Chondrocyte (in vitro differentiated cells): Measurements from ENCODE around the gene RGS10. TPM values are rescaled to one million over a fixed set of nuclear protein-coding genes. Genes with fewer than 3 reads are reported as not detected.
"Not testable (repeated sequence)": the region's sequence is repeated elsewhere in the genome, so short reads cannot be mapped to it uniquely, and the experiment has no call there.

Experiments
- DNase-seq: peaks from one replicate; pipeline ENCODE4 v3.0.0; 2021; ENCODE audit warnings: mixed read lengths, low spot score
- H3K27ac Mint-ChIP-seq: one replicate; pipeline ENCODE4 v1.8.0; 2021; ENCODE audit warnings: mild to moderate bottlenecking, moderate library complexity, mixed read lengths; ENCODE audit not compliant: unreplicated experiment
- H3K27me3 Mint-ChIP-seq: 2 replicates; pipeline ENCODE4 v1.8.0; 2021; ENCODE audit warnings: low read depth, mixed read lengths
- H3K36me3 Mint-ChIP-seq: 2 replicates; pipeline ENCODE4 v1.8.0; 2021; ENCODE audit warnings: low read depth, mixed read lengths
- H3K4me1 Mint-ChIP-seq: 2 replicates; pipeline ENCODE4 v1.8.0; 2021; ENCODE audit warnings: low read depth, mild to moderate bottlenecking, mixed read lengths
- H3K4me3 Mint-ChIP-seq: one replicate; pipeline ENCODE4 v1.8.0; 2021; ENCODE audit warnings: mild to moderate bottlenecking, moderate library complexity, mixed read lengths; ENCODE audit not compliant: unreplicated experiment
- H3K9me3 Mint-ChIP-seq: 2 replicates; pipeline ENCODE4 v1.8.0; 2021; ENCODE audit warnings: low read depth, mixed read lengths
- CTCF ChIP-seq: fragments of 200-600 bp; sonication (generic); IDR thresholded peaks from 2 replicates; pipeline ENCODE4 v1.5.0; 2021; ENCODE audit warnings: antibody characterized with exemption, mild to moderate bottlenecking, moderate library complexity
- total RNA-seq: library from RNA; stranded (reverse); gene quantifications from 3 replicates; pipeline ENCODE4 v1.2.1, GENCODE V29; 2021

Gene RGS10
- total RNA-seq, 1 donor from 2014 or later = 19.7 TPM

- DNase-seq = no peak
- H3K27me3 Mint-ChIP-seq = peaks cover 18% of the 10 kb centered on the region
- H3K36me3 Mint-ChIP-seq = peaks cover 9% of the 10 kb centered on the region
- H3K9me3 Mint-ChIP-seq = peaks cover 12% of the 10 kb centered on the region
- H3K27ac Mint-ChIP-seq = no peak overlapping the region
- TF ChIP-seq CTCF = no peak
- H3K4me3 Mint-ChIP-seq = no peak overlapping the region
- no peaks in the 10 kb centered on the region for H3K4me1 Mint-ChIP-seq
These were observed 77.4 kb downstream of the RGS10 start for GRCh38 chr10:119465085-119465484.

GRCh38 chr10:119463195-119463594, 79.3 kb downstream of the RGS10 start:
- not testable (repeated sequence) for H3K36me3 Mint-ChIP-seq, H3K4me3 Mint-ChIP-seq, H3K4me1 Mint-ChIP-seq, H3K27ac Mint-ChIP-seq, DNase-seq
- Mint-ChIP-seq H3K27me3 (peaks cover 18% of the 10 kb centered on the region), H3K9me3 (peaks cover 12% of the 10 kb centered on the region)

GRCh38 chr10:119462773-119463172, 79.7 kb downstream of the RGS10 start:
- Mint-ChIP-seq H3K9me3 (peaks cover 12% of the 10 kb centered on the region), H3K27ac (no peak overlapping the region), H3K27me3 (peaks cover 18% of the 10 kb centered on the region), H3K4me3 (no peak overlapping the region), H3K36me3 (peaks cover 9% of the 10 kb centered on the region), H3K4me1 (no peaks in the 10 kb centered on the region)
- no peak for DNase-seq
- TF ChIP-seq CTCF = no peak

GRCh38 chr10:119461923-119462322, 80.6 kb downstream of the RGS10 start:
- peak; percentile 15 for DNase-seq
- no peak overlapping the region for H3K27ac Mint-ChIP-seq
- peaks cover 9% of the 10 kb centered on the region for H3K36me3 Mint-ChIP-seq
- H3K9me3 Mint-ChIP-seq = peaks cover 12% of the 10 kb centered on the region
- TF ChIP-seq CTCF = no peak
- H3K4me3 Mint-ChIP-seq = no peak overlapping the region
- H3K27me3 Mint-ChIP-seq = peaks cover 18% of the 10 kb centered on the region
- no peaks in the 10 kb centered on the region for H3K4me1 Mint-ChIP-seq

GRCh38 chr10:119461380-119461779, 81.1 kb downstream of the RGS10 start:
- no peaks in the 10 kb centered on the region for H3K4me1 Mint-ChIP-seq
- DNase-seq = no peak
- peaks cover 12% of the 10 kb centered on the region for H3K9me3 Mint-ChIP-seq
- TF ChIP-seq CTCF = no peak
- no peak overlapping the region for H3K27ac Mint-ChIP-seq
- H3K4me3 Mint-ChIP-seq = no peak overlapping the region
- H3K27me3 Mint-ChIP-seq = peaks cover 18% of the 10 kb centered on the region
- peaks cover 9% of the 10 kb centered on the region for H3K36me3 Mint-ChIP-seq

GRCh38 chr10:119460369-119461195, 81.9 kb downstream of the RGS10 start:
- H3K27me3 Mint-ChIP-seq = peaks cover 15% of the 10 kb centered on the region
- no peaks in the 10 kb centered on the region for H3K4me1 Mint-ChIP-seq
- DNase-seq = peak; percentile 59
- no peak for TF ChIP-seq CTCF
- H3K4me3 Mint-ChIP-seq = no peak overlapping the region
- no peak overlapping the region for H3K27ac Mint-ChIP-seq
- peaks cover 12% of the 10 kb centered on the region for H3K9me3 Mint-ChIP-seq
- H3K36me3 Mint-ChIP-seq = peaks cover 13% of the 10 kb centered on the region
